ENCODE data around the gene FAM20B. TPM values are rescaled to one million over a fixed set of nuclear protein-coding genes. Genes with fewer than 3 reads are reported as not detected.

FAM20B gene, protein sequence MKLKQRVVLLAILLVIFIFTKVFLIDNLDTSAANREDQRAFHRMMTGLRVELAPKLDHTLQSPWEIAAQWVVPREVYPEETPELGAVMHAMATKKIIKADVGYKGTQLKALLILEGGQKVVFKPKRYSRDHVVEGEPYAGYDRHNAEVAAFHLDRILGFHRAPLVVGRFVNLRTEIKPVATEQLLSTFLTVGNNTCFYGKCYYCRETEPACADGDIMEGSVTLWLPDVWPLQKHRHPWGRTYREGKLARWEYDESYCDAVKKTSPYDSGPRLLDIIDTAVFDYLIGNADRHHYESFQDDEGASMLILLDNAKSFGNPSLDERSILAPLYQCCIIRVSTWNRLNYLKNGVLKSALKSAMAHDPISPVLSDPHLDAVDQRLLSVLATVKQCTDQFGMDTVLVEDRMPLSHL
- 12.5 to 24.0 TPM (median 21.1 TPM) in 5 replicates for total RNA-seq (2022; extraction: Qiagen RNA extraction; ENCODE audit: low read depth)

GRCh38 chr1:179025125-179025974, at the start of gene FAM20B:
FAM20B (plus strand) TSS chr1:179025894; CDS start chr1:179043848, 17,954 bp downstream.

DNA sequence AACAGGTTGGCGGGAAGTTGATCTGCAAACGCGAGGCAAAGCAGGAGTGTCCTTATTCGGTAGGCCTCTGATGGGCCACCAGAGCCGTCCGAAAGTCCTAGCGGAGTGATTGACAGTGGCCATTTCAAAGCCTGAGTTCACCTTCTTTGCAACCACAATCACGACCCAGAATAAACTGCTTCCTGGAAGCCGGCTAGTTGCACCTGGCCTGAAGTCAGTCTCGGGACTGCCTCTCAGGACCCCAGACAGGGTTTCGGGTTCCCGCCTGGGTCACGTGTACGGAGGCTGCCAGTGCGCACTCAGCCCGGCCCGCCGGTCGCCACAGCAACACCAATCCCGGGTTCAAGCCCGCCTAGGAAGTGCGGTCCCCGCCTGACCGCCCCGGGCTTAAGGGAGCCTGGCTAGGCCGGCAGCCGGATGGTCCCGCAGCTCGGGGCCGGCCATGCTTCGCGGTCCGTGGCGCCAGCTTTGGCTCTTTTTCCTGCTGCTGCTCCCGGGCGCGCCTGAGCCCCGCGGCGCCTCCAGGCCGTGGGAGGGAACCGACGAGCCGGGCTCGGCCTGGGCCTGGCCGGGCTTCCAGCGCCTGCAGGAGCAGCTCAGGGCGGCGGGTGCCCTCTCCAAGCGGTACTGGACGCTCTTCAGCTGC, 56.1 kb downstream of the FAM20B start, which contains the start of gene TOR3A:
Gene TOR3A, plus strand, starts transcription at position 384 of the 646 bp plus-strand sequence. Its CDS starts 59 bp downstream, at position 443.

Other genes starting within 250 kb of the FAM20B start
- not detected in 5 replicates for gene ANGPTL1, start 154.8 kb upstream of the FAM20B start, total RNA-seq (2022; extraction: Qiagen RNA extraction; ENCODE audit: low read depth)
- 40.3 to 50.1 TPM (median 46.1 TPM) in 5 replicates for gene TOR3A, start 56.2 kb downstream of the FAM20B start, total RNA-seq (2022; extraction: Qiagen RNA extraction; ENCODE audit: low read depth)
- gene ABL2, start 203.8 kb downstream of the FAM20B start, total RNA-seq (2022; extraction: Qiagen RNA extraction; ENCODE audit: low read depth), result 12.7 to 21.7 TPM (median 18.8 TPM) in 5 replicates